Neural cell (in vitro differentiated cells): Measurements from ENCODE around the gene UCP2. TPM values are rescaled to one million over a fixed set of nuclear protein-coding genes. Genes with fewer than 3 reads are reported as not detected.

Experiments
- polyA plus RNA-seq: library from polyadenylated mRNA; depleted of rRNA; stranded (reverse); fragments of >200 nt; gene quantifications from 2 replicates; pipeline ENCODE4 v1.2.3, GENCODE V29; 2014

UCP2 gene
- polyA plus RNA-seq, 1 donor from 2014 or later: not detected

Other genes starting within 250 kb of the UCP2 start
- gene RAB6A, start 221.8 kb downstream of the UCP2 start, polyA plus RNA-seq: 155 and 207 TPM in 2 replicates
- 98.3 and 99.9 TPM in 2 replicates for gene MRPL48, start 195.0 kb downstream of the UCP2 start, polyA plus RNA-seq
- 81.8 and 108 TPM in 2 replicates for gene COA4, start 106.0 kb downstream of the UCP2 start, polyA plus RNA-seq
- 80.3 and 86.9 TPM in 2 replicates for gene PAAF1, start 105.8 kb downstream of the UCP2 start, polyA plus RNA-seq
- not detected in 2 replicates for gene DNAJB13, start 31.8 kb downstream of the UCP2 start, polyA plus RNA-seq
- 6.8 and 7.8 TPM in 2 replicates for gene UCP3, start 26.2 kb upstream of the UCP2 start, polyA plus RNA-seq
- gene C2CD3, start 188.2 kb upstream of the UCP2 start, polyA plus RNA-seq: 11.4 and 13.2 TPM in 2 replicates
- 49.5 and 59.4 TPM in 2 replicates for gene PPME1, start 188.4 kb upstream of the UCP2 start, polyA plus RNA-seq